Activated T-helper 2 cell treated with anti-CD3 and anti-CD28 coated beads, Interferon-gamma antibody, Interleukin-2, Interleukin-4, amounts not matched to agents 10 μg/mL and 5 μg/mL and 100 μg/mL, durations not matched to agents 14 hours and 24 hours and 36 hours (primary cell): ENCODE data around the gene ACTN2. TPM values are rescaled to one million over a fixed set of nuclear protein-coding genes. Genes with fewer than 3 reads are reported as not detected.
"Not testable (repeated sequence)": the region's sequence is repeated elsewhere in the genome, so short reads cannot be mapped to it uniquely, and the experiment has no call there.

Experiments used
- DNase-seq: peaks from one replicate; pipeline ENCODE4 v3.0.0; 2021; ENCODE audit warnings: low spot score
- H3K27ac Mint-ChIP-seq: one replicate; pipeline ENCODE4 v1.8.0; 2021; ENCODE audit warnings: mixed read lengths
- H3K27me3 Mint-ChIP-seq: one replicate; pipeline ENCODE4 v1.8.0; 2021; ENCODE audit warnings: low read depth, mixed read lengths
- H3K36me3 Mint-ChIP-seq: one replicate; pipeline ENCODE4 v1.8.0; 2021; ENCODE audit warnings: low read depth, mixed read lengths
- H3K4me1 Mint-ChIP-seq: one replicate; pipeline ENCODE4 v1.8.0; 2021; ENCODE audit warnings: low read depth, mixed read lengths
- H3K4me3 Mint-ChIP-seq: one replicate; pipeline ENCODE4 v1.8.0; 2021; ENCODE audit warnings: low read depth, mild to moderate bottlenecking, moderate library complexity, mixed read lengths
- H3K9me3 Mint-ChIP-seq: one replicate; pipeline ENCODE4 v1.8.0; 2021; ENCODE audit warnings: mixed read lengths
- intact Hi-C: fragments of 100-400 bp; cut with micrococcal nuclease; formaldehyde crosslinking; loops from one replicate; pipeline ENCODE4 v1.15.1; 2023
- total RNA-seq: library from RNA; stranded (reverse); gene quantifications from 2 replicates; pipeline ENCODE4 v1.2.3, GENCODE V29; 2022

The ACTN2 gene
- 0.21 and 0.23 TPM in 2 replicates for total RNA-seq

DNA sequence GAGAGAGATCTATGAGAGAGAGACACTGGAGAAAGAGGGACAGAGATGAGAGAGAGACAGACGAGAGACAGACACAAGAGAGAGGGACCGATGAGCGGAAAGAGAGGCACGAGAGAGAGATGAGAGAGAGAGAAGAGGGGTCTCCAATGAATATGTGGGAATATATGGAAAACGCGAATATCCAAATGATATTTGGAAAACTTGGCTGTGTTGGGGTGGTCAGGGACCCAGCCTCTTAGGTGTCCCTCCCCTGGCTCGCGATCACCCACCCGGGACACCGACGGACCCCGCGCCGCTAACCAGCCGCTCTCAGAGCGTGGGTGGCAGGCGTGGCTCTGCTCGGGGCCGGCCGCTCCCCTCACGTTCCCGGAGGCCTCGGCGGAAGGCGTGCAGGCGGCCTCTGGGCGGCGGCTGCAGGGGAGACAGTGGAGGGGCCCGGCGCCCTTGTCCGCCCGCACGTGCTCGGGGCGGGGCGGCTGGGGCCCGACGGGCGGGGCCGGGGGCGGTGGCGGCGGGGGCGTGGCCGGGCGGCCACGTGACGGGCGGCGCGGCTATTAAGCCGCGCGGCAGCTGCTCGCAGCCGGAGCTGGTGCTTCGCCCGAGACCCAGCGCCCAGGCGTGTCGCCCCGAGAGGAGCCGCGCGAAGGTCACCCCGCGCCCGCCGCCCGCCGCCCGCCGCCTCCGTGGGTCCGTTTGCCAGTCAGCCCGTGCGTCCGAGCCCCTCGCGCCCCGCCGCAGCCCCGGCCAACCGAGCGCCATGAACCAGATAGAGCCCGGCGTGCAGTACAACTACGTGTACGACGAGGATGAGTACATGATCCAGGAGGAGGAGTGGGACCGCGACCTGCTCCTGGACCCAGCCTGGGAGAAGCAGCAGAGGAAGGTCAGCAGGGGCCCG lies at the start of gene ACTN2:
TSS of gene ACTN2 (plus strand) at position 583 of the 898 bp plus-strand sequence. CDS start at position 758, 175 bp downstream.
- Mint-ChIP-seq H3K4me3 (peak within 1 kb of the TSS; percentile 72), H3K27ac (no peak within 1 kb of the TSS), H3K9me3 (no peaks in the 10 kb centered on the region), H3K36me3 (no peaks in the 10 kb centered on the region), H3K27me3 (peaks cover 56% of the 10 kb centered on the region), H3K4me1 (peaks cover 8% of the 10 kb centered on the region)
- intact Hi-C loops, result loop anchor here (5.0 kb wide), 1 partner anchor 84 kb away; the partner anchor contains the start of gene HEATR1
- peak; percentile 29 for DNase-seq

GRCh38 chr1:236638945-236639344 lies 47.4 kb upstream of the ACTN2 start:
- H3K27me3 Mint-ChIP-seq, result no peaks in the 10 kb centered on the region
- no peak overlapping the region for H3K4me3 Mint-ChIP-seq
- DNase-seq, result no peak
- intact Hi-C loops, result no loop called here
- H3K27ac Mint-ChIP-seq, result no peak overlapping the region
- H3K36me3 Mint-ChIP-seq, result no peaks in the 10 kb centered on the region
- H3K9me3 Mint-ChIP-seq, result no peaks in the 10 kb centered on the region
- H3K4me1 Mint-ChIP-seq, result no peaks in the 10 kb centered on the region

GRCh38 chr1:236639686-236640085 lies 46.6 kb upstream of the ACTN2 start:
- Mint-ChIP-seq H3K4me1 (no peaks in the 10 kb centered on the region), H3K27ac (no peak overlapping the region), H3K36me3 (no peaks in the 10 kb centered on the region), H3K9me3 (no peaks in the 10 kb centered on the region), H3K4me3 (no peak overlapping the region), H3K27me3 (no peaks in the 10 kb centered on the region)
- DNase-seq, result no peak
- intact Hi-C loops, result no loop called here

GRCh38 chr1:236642763-236643162 lies 43.5 kb upstream of the ACTN2 start:
- intact Hi-C loops, result no loop called here
- DNase-seq, result no peak
- no peaks in the 10 kb centered on the region for H3K9me3 Mint-ChIP-seq
- no peak overlapping the region for H3K4me3 Mint-ChIP-seq
- H3K4me1 Mint-ChIP-seq, result no peaks in the 10 kb centered on the region
- no peaks in the 10 kb centered on the region for H3K36me3 Mint-ChIP-seq
- H3K27ac Mint-ChIP-seq, result no peak overlapping the region
- H3K27me3 Mint-ChIP-seq, result no peaks in the 10 kb centered on the region

DNA sequence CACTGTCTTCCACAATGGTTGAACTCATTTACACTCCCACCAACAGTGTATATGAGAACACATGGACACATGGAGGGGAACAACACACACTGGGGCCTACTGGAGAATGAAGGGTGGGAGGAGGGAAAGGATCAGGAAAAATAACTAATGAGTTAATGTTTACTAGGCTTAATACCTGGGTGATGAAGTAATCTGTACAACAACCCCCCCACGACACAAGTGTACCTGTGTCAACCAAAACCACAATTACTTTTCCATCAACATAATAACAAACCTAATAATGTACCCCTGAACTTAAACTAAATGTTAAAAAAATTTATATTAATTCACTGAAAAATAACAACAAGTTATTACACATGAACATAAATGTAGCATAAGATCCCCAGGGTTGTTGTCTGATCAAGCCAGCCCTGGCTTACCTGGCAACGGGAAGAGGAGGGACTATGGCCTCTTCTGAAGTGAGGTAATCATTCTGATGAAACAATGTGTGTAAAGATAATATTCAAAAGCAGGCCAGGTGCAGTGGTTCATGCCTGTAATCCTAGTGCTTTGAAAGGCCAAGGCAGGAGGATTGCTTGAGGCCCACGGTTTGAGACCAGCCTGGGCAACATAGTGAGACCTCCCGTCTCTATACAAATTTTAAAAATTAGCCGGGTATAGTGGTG lies 41.2 kb upstream of the ACTN2 start:
- no peaks in the 10 kb centered on the region for H3K27me3 Mint-ChIP-seq
- no peak overlapping the region for H3K4me3 Mint-ChIP-seq
- H3K9me3 Mint-ChIP-seq, result no peaks in the 10 kb centered on the region
- H3K36me3 Mint-ChIP-seq, result no peaks in the 10 kb centered on the region
- no peak for DNase-seq
- intact Hi-C loops, result no loop called here
- no peak overlapping the region for H3K27ac Mint-ChIP-seq
- H3K4me1 Mint-ChIP-seq, result no peaks in the 10 kb centered on the region

DNA sequence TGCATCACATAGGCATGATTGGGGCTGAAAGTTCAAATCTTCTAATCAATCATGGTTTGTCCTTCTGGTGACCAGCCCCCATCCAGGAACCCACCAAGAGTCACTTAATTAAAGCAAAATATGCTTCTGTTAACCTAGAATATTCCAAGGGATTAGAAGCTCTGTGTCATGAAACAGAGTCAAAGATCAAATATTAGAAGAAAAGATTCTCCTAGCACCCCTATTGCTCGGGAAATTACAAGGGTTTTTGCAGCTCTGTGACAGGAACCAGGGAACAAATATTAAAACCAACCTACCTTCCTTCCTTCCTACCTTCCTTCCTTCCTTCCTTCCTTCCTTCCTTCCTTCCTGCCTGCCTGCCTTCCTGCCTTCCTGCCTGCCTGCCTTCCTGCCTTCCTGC lies 31.8 kb upstream of the ACTN2 start:
- H3K4me1 Mint-ChIP-seq, result no peaks in the 10 kb centered on the region
- H3K27me3 Mint-ChIP-seq, result peaks cover 2% of the 10 kb centered on the region
- no peak overlapping the region for H3K27ac Mint-ChIP-seq
- H3K36me3 Mint-ChIP-seq, result no peaks in the 10 kb centered on the region
- H3K4me3 Mint-ChIP-seq, result no peak overlapping the region
- H3K9me3 Mint-ChIP-seq, result no peaks in the 10 kb centered on the region
- intact Hi-C loops, result no loop called here
- no peak for DNase-seq

DNA sequence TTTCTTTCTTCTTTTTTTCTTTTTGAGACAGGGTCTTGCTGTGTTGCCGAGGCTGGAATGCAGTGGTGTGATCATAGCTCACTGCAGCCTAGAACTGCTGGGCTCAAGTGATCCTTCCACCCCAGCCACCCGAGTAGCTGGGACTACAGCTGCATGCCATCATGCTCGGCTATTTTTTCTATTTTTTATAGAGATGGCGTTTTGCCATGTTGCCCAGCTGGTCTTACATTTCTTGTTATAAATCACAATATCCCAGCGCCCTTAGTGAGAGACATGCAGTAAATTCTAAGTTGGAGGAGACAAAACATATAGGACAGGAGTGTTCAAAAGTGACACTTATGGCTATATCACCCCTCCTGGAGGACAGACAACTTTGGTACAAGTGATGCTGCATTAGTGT lies 31.3 kb upstream of the ACTN2 start:
- Mint-ChIP-seq H3K36me3 (no peaks in the 10 kb centered on the region), H3K27me3 (peaks cover 2% of the 10 kb centered on the region), H3K4me1 (no peaks in the 10 kb centered on the region), H3K27ac (no peak overlapping the region), H3K9me3 (no peaks in the 10 kb centered on the region), H3K4me3 (no peak overlapping the region)
- no peak for DNase-seq
- intact Hi-C loops, result no loop called here

DNA sequence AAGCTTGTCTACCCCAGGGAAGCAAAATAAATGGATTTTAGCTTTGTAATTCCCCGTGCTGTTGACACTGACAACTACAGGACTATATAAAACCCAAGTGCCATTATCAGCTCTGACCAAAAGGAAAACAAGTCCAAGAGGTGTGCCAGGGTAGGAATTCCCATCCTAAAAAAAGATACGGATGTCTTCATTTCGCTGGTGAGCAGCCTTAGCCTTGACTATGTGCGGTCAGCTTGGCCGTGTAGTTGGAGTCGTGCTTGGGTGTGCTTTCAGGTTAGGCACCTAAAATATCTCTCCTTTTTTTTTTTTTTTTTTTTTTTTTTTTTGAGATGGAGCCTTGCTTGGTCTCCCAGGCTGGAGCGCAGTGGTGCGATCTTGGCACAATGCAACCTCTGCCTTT lies 28.9 kb upstream of the ACTN2 start:
- no peak for DNase-seq
- H3K4me1 Mint-ChIP-seq, result no peaks in the 10 kb centered on the region
- no peak overlapping the region for H3K27ac Mint-ChIP-seq
- H3K4me3 Mint-ChIP-seq, result no peak overlapping the region
- H3K36me3 Mint-ChIP-seq, result no peaks in the 10 kb centered on the region
- intact Hi-C loops, result no loop called here
- H3K9me3 Mint-ChIP-seq, result no peaks in the 10 kb centered on the region
- H3K27me3 Mint-ChIP-seq, result no peaks in the 10 kb centered on the region

GRCh38 chr1:236659792-236660587 lies 26.3 kb upstream of the ACTN2 start:
- no peaks in the 10 kb centered on the region for H3K36me3 Mint-ChIP-seq
- H3K4me1 Mint-ChIP-seq, result peaks cover 2% of the 10 kb centered on the region
- intact Hi-C loops, result no loop called here
- no peak overlapping the region for H3K4me3 Mint-ChIP-seq
- H3K27ac Mint-ChIP-seq, result no peak overlapping the region
- no peak for DNase-seq
- peaks cover 4% of the 10 kb centered on the region for H3K27me3 Mint-ChIP-seq
- H3K9me3 Mint-ChIP-seq, result no peaks in the 10 kb centered on the region

DNA sequence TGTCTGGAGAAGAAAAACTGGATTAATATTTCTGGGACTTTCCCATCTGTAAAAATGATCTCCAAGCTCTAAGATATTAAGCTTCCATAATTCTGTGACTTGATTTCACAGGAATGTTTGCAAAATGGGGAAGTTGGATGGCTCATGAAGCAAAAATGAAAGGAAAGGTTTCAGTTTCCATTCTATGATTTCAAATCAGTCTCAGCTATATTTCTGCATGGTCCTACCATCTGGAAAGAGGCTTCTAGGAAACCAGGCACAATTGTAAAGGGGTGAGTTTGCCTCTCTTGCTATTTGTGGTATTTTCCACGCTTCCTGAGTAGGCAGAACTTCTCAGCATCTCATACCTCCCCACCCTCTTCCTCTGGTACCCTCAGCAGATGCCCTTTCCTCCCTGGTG lies 22.4 kb upstream of the ACTN2 start:
- H3K36me3 Mint-ChIP-seq, result no peaks in the 10 kb centered on the region
- no peaks in the 10 kb centered on the region for H3K9me3 Mint-ChIP-seq
- intact Hi-C loops, result no loop called here
- H3K27me3 Mint-ChIP-seq, result peaks cover 4% of the 10 kb centered on the region
- no peak overlapping the region for H3K4me3 Mint-ChIP-seq
- DNase-seq, result no peak
- H3K27ac Mint-ChIP-seq, result no peak overlapping the region
- peaks cover 2% of the 10 kb centered on the region for H3K4me1 Mint-ChIP-seq

- H3K4me3 Mint-ChIP-seq, H3K36me3 Mint-ChIP-seq, intact Hi-C loops, H3K4me1 Mint-ChIP-seq, H3K9me3 Mint-ChIP-seq, DNase-seq, H3K27me3 Mint-ChIP-seq, H3K27ac Mint-ChIP-seq: not testable (repeated sequence)
Observed at GRCh38 chr1:236668909-236669308, 17.4 kb upstream of the ACTN2 start.

DNA sequence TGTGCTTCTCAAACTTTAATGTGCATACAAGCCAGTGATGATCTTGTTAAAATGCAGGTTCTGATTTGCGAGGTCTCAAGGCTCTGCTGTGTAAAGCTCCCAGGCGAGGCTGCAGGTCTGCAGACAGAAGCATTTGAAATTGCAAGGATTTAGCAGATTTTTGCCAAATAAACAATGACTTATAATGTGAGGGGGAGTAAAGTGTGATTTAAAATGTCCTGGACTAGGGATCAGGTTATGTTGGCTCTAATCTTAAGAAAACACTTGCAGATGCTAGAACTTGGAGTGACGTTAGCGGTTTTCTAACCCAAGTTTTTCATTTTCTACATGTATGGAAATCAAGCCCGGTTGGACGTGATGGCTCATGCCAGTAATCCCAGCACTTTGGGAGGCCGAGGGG lies 16.2 kb upstream of the ACTN2 start:
- DNase-seq, result no peak
- Mint-ChIP-seq H3K4me3 (no peak overlapping the region), H3K4me1 (no peaks in the 10 kb centered on the region), H3K9me3 (no peaks in the 10 kb centered on the region), H3K27ac (no peak overlapping the region), H3K27me3 (peaks cover 6% of the 10 kb centered on the region), H3K36me3 (no peaks in the 10 kb centered on the region)
- intact Hi-C loops, result no loop called here
